ENCODE results near the gene DMTF1. TPM values are rescaled to one million over a fixed set of nuclear protein-coding genes. Genes with fewer than 3 reads are reported as not detected.
A peak's percentile ranks its signal among the peaks of the same experiment; 100 is the strongest.

Gene DMTF1
- total and polyA plus RNA-seq, 9 of the 15 experiments (the other 6 are each of a cell fraction or from before 2014, with no cell fraction given) = 25.7 to 208 (median 74.7) TPM

DNA sequence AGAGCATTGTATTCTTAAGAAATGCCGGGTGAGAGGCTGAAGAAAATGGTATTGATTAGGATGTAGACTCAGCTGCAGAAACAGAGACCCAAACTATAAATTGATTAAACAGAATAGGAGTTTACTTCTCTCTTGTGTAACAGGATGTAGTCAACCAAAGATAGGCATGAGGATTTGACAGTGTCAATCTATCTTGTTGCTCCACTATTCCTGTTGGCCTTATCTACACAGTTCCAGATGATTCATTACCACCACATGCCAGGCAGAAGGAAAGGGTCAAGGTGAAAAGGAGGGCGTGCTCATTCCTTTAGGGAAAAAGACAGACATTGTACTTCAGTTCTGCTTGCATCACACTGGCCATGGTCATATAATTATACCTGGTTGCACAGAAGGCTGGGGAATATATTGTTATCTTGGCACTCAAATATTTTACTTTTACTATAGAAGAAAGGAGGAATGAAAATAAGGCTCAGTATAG is 11.9 kb upstream of the DMTF1 start (continued):
- TF ChIP-seq CEBPG (CRISPR knock-in tag; IDR thresholded peaks at IDR 0.05) (peak; percentile 61; the same call in 1 of the 2 replicates), CEBPG (tag; conservative IDR thresholded peaks at IDR 0.05 in 1 of 2, IDR thresholded peaks at IDR 0.05 in 1 of 2) (peak; percentile 90 to 93), ZNF324 (CRISPR knock-in tag; IDR thresholded peaks at IDR 0.05) (no peak), NR3C1 (CRISPR knock-in tag; IDR thresholded peaks at IDR 0.05) (no peak), ZNF76 (CRISPR knock-in tag; IDR thresholded peaks at IDR 0.05; ENCODE audit: borderline replicate concordance) (peak; percentile 84; the same call in 1 of the 2 replicates), GTF2E2 (tag; IDR thresholded peaks at IDR 0.05) (peak; percentile 90), ZNF507 (tag; conservative IDR thresholded peaks at IDR 0.05) (no peak), RBM17 (IDR thresholded peaks at IDR 0.05; ENCODE audit: borderline replicate concordance, low read depth, low read length) (no peak), PURB (CRISPR knock-in tag; IDR thresholded peaks at IDR 0.05; ENCODE audit: low read depth) (no peak), ZNF551 (CRISPR knock-in tag; IDR thresholded peaks at IDR 0.05) (no peak), DDX20 (tag; IDR thresholded peaks at IDR 0.05; ENCODE audit: low read depth) (no peak), SP1 (CRISPR knock-in tag; IDR thresholded peaks at IDR 0.05) (0 out of 2 replicates have a peak, but pooled peaks have one; percentile 28), TOE1 (IDR thresholded peaks at IDR 0.05; ENCODE audit: borderline replicate concordance) (peak; percentile 85), TOE1 (CRISPR knock-in tag; IDR thresholded peaks at IDR 0.05; ENCODE audit: borderline replicate concordance, low read depth) (no peak), CBX1 (IDR thresholded peaks at IDR 0.05; ENCODE audit: low read depth) (no peak), FOXJ2 (tag; IDR thresholded peaks at IDR 0.05) (peak; percentile 83), SMAD2 (IDR thresholded peaks at IDR 0.05; ENCODE audit: low read depth, low read length) (no peak), RFX7 (CRISPR knock-in tag; IDR thresholded peaks at IDR 0.05) (no peak), KDM1A (IDR thresholded peaks at IDR 0.05) (peak; percentile 97), JUNB (CRISPR knock-in tag; conservative IDR thresholded peaks at IDR 0.05) (no peak; the same call in 1 of the 2 replicates), HDAC2 (IDR thresholded peaks at IDR 0.05) (peak; percentile 97), RBFOX2 (IDR thresholded peaks at IDR 0.05; ENCODE audit: low read depth, low read length) (no peak), ZNF589 (CRISPR knock-in tag; IDR thresholded peaks at IDR 0.05; ENCODE audit: low read depth) (peak; percentile 88), PRMT5 (CRISPR knock-in tag; IDR thresholded peaks at IDR 0.05) (no peak), MXI1 (IDR thresholded peaks at IDR 0.05; ENCODE audit: low read depth, low read length) (no peak), ZNF217 (CRISPR knock-in tag; IDR thresholded peaks at IDR 0.05) (no peak), PHF20 (IDR thresholded peaks at IDR 0.05; ENCODE audit: partially characterized antibody) (no peak)
- TF ChIP-seq, protein P1, sequence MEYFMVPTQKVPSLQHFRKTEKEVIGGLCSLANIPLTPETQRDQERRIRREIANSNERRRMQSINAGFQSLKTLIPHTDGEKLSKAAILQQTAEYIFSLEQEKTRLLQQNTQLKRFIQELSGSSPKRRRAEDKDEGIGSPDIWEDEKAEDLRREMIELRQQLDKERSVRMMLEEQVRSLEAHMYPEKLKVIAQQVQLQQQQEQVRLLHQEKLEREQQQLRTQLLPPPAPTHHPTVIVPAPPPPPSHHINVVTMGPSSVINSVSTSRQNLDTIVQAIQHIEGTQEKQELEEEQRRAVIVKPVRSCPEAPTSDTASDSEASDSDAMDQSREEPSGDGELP (CRISPR knock-in tag; IDR thresholded peaks at IDR 0.05; ENCODE audit: borderline replicate concordance) = no peak; the same call in 1 of the 2 replicates
- TF ChIP-seq, protein P2, sequence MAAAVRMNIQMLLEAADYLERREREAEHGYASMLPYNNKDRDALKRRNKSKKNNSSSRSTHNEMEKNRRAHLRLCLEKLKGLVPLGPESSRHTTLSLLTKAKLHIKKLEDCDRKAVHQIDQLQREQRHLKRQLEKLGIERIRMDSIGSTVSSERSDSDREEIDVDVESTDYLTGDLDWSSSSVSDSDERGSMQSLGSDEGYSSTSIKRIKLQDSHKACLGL (CRISPR knock-in tag; IDR thresholded peaks at IDR 0.05; ENCODE audit: borderline replicate concordance, poor library complexity, severe bottlenecking) = no peak
- TF ChIP-seq, protein P3, sequence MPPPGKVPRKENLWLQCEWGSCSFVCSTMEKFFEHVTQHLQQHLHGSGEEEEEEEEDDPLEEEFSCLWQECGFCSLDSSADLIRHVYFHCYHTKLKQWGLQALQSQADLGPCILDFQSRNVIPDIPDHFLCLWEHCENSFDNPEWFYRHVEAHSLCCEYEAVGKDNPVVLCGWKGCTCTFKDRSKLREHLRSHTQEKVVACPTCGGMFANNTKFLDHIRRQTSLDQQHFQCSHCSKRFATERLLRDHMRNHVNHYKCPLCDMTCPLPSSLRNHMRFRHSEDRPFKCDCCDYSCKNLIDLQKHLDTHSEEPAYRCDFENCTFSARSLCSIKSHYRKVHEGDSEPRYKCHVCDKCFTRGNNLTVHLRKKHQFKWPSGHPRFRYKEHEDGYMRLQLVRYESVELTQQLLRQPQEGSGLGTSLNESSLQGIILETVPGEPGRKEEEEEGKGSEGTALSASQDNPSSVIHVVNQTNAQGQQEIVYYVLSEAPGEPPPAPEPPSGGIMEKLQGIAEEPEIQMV (tag; conservative IDR thresholded peaks at IDR 0.05; ENCODE audit: low read depth) = no peak

All from K562 (cell line).